NCI-H2227 (cell line): ENCODE results near the gene PRKG1.
"Not testable (repeated sequence)": the region's sequence is repeated elsewhere in the genome, so short reads cannot be mapped to it uniquely, and the experiment has no call there.

Experiments used
- DNase-seq: peaks from one replicate; lab custom pipeline; 2025; ENCODE audit not compliant: unreplicated experiment; lab: John Stamatoyannopoulos, UW

PRKG1 gene

GRCh38 chr10:51744235-51745000 is 670.1 kb downstream of the PRKG1 start:
- DNase-seq = no peak

- no peak for DNase-seq
Observed at GRCh38 chr10:51745397-51745796, 671.1 kb downstream of the PRKG1 start.

- DNase-seq = peak; percentile 6
Observed at GRCh38 chr10:51747216-51747615, 672.9 kb downstream of the PRKG1 start.

GRCh38 chr10:51748959-51749358 is 674.7 kb downstream of the PRKG1 start:
- no peak for DNase-seq

GRCh38 chr10:51758366-51758765 is 684.1 kb downstream of the PRKG1 start:
- no peak for DNase-seq

- not testable (repeated sequence) for DNase-seq
Observed at GRCh38 chr10:51758838-51759237, 684.6 kb downstream of the PRKG1 start.

- no peak for DNase-seq
Observed at GRCh38 chr10:51759896-51760534, 685.7 kb downstream of the PRKG1 start.

- no peak for DNase-seq
Observed at GRCh38 chr10:51760864-51761640, 686.8 kb downstream of the PRKG1 start.

- no peak for DNase-seq
Observed at GRCh38 chr10:51763746-51764145, 689.5 kb downstream of the PRKG1 start.

GRCh38 chr10:51765284-51765971 is 691.1 kb downstream of the PRKG1 start:
- no peak for DNase-seq

- no peak for DNase-seq
Observed at GRCh38 chr10:51766423-51767102, 692.3 kb downstream of the PRKG1 start.

GRCh38 chr10:51767103-51767763 is 692.9 kb downstream of the PRKG1 start:
- DNase-seq = no peak

GRCh38 chr10:51768886-51769465 is 694.7 kb downstream of the PRKG1 start:
- DNase-seq = no peak

- no peak for DNase-seq
Observed at GRCh38 chr10:51770709-51771108, 696.4 kb downstream of the PRKG1 start.

- DNase-seq = no peak
Observed at GRCh38 chr10:51772387-51772786, 698.1 kb downstream of the PRKG1 start.

- DNase-seq = no peak
Observed at GRCh38 chr10:51773681-51774080, 699.4 kb downstream of the PRKG1 start.

GRCh38 chr10:51783941-51784340 is 709.7 kb downstream of the PRKG1 start:
- no peak for DNase-seq

- no peak for DNase-seq
Observed at GRCh38 chr10:51786016-51786683, 711.9 kb downstream of the PRKG1 start.

GRCh38 chr10:51786684-51787035 is 712.4 kb downstream of the PRKG1 start:
- DNase-seq = no peak
